SH-SY5Y (cell line): Measurements from ENCODE around the gene PRKG1.

Experiments
- GATA2 ChIP-seq: IDR thresholded peaks from 2 replicates; pipeline ENCODE4 v1.6.1; 2011; ENCODE audit warnings: mild to moderate bottlenecking, low read depth, low read length
- GATA3 ChIP-seq: IDR thresholded peaks from 2 replicates; pipeline ENCODE4 v1.6.1; 2011; ENCODE audit warnings: low read depth, mild to moderate bottlenecking, low read length, moderate library complexity

GRCh38 chr10:51327432-51327831 is 253.1 kb downstream of the PRKG1 start:
- no peak for TF ChIP-seq GATA2
- TF ChIP-seq GATA3: no peak
